GM18505 (cell line): ENCODE measurements around the gene CFH.
"Not testable (repeated sequence)": the region's sequence is repeated elsewhere in the genome, so short reads cannot be mapped to it uniquely, and the experiment has no call there.

Experiments
- ATAC-seq: cut with Tn5 transposase; IDR thresholded peaks from one replicate; pipeline ENCODE4 v1.9.1; 2021; ENCODE audit not compliant: unreplicated experiment
- POLR2A ChIP-seq: IDR thresholded peaks from 4 replicates; pipeline ENCODE4 v1.6.1; 2011; ENCODE audit warnings: borderline replicate concordance; ENCODE audit not compliant: insufficient read depth, insufficient read length; ENCODE audit errors: extremely low read depth

Gene CFH

DNA sequence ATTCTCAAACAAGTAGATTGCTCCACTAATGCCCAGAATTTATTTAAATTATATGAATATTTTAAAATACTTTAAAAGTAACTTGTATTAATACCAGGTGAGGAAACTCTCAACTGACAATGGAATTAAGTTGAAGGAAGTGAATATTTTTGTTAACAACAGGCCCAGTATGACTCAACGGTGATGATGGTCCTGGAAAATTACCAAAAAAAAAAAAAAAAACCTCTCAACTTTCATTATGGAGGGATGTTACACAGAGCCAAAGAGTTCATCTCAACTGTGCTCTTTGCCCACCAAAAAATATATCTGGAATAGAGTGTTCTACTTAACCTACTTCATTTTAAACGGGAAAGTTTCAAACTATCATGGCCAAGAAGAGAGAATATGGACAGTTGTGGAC lies 28.3 kb downstream of the CFH start:
- no peak for TF ChIP-seq POLR2A
- no peak for ATAC-seq

DNA sequence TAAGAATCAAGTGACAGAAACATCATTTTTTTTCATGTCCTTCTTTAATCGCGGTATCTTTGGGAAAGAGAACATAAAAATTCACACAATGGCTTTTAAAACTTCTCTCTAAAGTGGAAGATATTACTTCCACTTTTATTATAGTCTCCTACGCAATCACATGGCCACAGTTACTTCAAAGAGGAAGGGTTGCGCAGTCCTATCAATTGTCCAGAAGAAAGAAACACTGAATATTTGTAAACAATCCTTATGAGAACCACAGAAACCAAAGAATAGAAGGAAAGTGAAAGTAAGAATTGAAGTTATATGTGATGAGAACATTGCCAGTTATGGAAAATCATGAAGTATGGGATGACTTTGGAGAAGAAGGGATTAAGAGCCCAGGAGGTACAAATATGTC lies 32.6 kb downstream of the CFH start:
- TF ChIP-seq POLR2A: no peak
- ATAC-seq: no peak

- ATAC-seq: no peak
- no peak for TF ChIP-seq POLR2A
Observed at GRCh38 chr1:196685506-196685905, 33.7 kb downstream of the CFH start.

DNA sequence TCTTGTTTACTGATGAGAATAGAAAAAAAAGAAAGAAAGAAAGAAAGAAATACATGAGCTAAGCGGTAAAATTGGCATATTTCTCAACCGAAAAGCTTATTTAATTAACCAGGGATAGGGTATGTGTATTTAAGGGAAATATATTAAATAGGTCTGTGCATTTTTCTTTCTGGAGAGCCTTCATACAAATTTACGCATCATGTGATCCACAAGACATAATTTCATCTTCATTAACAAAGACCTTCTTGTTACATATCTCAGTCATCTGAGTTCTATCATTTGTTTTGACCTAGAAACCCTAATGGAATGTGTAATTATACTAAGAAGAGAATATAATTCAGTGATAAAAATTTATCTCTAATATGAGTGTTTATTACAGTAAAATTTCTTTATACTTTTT lies 37.2 kb downstream of the CFH start:
- no peak for TF ChIP-seq POLR2A

DNA sequence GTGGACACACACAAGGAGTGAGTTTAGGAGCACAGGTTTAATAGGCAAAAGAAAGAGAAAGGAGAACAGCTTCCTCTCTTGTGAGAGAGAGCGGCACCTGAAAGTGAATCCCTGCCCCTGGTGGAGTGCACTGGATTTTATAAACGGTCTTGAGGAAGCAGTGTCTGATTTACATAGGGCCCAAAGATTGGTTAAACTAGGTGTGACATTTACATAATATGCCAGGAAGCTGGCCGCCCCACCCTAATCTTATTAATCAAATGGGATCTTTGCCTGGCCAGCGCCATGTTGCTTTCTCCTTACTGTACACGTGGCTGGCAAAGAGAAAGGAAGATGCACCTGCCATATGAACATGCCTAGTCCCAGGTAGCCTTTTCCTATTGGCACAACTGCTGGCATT lies 38.7 kb downstream of the CFH start:
- no peak for TF ChIP-seq POLR2A
- ATAC-seq: no peak

More for the DNA sequence above, 37.2 kb downstream of the CFH start:
- ATAC-seq: no peak

GRCh38 chr1:196698993-196699392 lies 47.1 kb downstream of the CFH start:
- ATAC-seq: no peak
- no peak for TF ChIP-seq POLR2A

DNA sequence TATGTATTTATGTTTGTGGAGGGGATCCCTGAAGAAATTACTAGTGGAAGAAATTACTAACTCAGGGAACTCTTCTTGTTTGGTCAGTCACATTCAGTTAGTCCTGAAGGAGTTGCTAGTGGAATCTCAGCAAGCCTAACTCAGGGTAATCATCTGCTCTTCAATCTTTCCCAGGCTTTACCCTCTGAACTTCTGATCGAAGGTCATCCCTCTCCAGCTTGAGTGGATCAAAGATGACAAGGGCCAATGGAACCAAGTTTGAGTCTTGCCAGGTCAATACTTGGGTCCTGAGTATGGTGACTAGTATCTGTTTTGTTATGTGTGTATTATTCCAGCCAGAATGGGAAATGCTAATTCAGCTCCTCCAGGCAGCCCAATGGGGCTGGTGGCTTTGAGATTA lies 49.3 kb downstream of the CFH start:
- TF ChIP-seq POLR2A: no peak
- ATAC-seq: no peak

DNA sequence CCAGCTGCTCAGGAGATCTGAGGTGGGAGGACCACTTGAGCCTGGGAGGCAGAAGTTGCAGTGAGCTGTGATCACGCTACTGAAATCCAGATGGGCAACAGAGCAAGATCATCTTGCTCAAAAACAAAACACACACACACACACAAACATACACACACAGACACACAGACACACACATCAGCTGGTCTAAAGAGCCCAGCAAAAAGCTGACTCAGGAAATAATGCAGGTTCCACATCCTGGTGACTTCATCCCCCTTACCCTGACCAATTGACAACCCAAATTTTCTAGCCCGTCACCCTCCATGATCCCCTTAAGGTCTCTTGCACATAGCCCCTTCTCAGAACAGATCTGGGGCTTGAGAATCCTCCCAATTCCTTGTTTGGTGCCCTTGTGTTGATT lies 58.0 kb downstream of the CFH start:
- not testable (repeated sequence) for ATAC-seq

DNA sequence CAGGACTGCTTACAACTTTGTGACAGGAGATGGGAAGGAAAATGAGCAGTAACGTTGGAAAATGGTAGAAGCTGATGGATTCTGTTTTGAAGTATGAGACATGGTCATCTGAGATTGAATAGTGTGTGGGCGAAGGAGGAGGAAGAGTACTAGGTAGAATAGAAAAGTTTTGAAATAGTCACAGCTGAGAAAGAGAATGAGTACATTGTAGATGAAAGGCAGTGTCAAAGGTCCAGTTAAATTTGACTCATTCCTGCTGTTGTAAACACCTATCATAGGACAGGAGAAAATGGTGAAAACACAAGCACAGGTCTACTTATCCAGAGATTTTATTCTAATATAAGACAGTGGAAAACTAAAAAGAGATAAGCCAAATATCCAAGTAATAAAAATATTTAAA lies 66.0 kb downstream of the CFH start:
- no peak for TF ChIP-seq POLR2A
- no peak for ATAC-seq

- ATAC-seq: peak; percentile 94
Observed at GRCh38 chr1:196723325-196724185, 71.7 kb downstream of the CFH start.

DNA sequence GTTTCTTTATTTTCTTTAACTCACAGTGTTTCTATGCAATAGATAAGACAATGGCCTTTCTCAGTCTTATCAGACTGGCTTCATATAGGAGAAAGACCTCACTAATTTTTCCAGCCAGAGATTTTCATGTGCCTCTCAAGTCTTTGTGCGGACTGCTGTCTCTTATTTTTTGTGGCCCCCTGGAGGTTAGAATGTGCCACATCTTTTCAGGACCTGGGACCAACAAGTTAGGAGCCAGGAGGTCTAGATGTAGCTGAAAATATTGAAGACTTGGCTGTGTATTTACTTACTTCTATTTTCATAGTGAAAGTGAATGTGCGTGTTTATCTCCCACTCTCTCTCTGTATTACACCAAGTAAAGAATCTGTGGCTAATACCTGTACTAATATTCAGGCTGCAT lies 80.7 kb downstream of the CFH start:
- ATAC-seq: no peak
- TF ChIP-seq POLR2A: no peak

More at GRCh38 chr1:196723325-196724185, 71.7 kb downstream of the CFH start:
- no peak for TF ChIP-seq POLR2A

DNA sequence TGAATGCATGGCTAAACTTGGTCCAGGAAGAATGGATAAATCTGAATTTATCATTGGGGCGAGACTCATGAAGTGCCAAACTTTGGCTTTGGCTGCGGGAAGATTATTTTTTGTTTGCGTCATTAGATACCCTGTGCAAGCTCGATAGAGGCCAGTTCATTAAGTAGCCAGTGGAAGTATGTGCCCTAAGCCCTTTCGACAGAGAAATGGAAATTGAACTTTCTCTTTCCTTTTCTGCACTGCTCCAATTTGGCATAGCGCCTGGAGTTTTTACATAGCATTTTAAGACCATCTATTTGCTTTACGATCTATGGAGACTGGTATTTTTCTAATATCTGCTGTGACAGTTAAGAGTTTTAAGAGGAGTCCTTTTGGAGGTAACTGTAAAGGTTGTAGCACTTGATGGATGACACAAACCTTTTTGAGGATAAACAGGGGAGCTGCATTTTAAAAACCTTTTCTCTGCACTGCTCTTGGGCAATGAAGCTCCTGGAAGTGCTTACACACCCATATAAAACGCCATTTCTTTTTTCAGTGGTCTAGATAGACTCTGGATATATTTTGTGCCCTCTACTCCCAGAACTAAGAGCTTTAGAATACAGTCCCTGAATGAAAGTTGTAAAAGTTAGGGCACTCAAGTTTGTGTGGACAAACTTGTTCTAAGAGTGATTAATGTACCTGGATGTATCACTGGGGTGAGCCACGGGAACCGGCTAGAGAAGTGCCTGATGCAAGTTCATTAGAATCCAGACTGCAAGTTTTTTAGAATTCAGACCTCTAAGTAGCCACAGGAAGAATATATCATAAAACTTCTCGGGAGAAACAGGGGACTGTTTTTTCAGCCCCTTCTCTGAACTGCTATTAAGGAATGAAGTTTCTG lies 81.5 kb downstream of the CFH start:
- no peak for ATAC-seq
- TF ChIP-seq POLR2A: no peak

DNA sequence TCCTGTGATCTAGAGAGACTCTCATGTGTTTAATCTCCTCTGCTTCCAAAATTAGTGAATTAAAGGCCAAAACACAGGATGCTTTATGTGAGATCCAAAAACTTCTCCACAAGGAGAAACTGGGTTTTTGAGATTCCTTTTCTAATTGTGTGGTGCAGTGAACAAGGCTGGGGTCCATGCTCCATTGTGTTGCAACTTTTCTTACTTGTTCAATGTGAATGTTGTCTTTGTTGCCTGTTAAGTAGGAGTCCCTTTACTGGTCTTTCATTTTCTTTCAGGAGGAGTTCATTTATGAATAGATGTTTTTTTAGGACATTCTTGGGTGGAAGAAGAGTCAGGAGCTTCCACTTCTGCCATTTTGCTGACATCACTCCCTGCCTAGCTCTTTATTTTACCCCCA lies 82.2 kb downstream of the CFH start:
- ATAC-seq: no peak
- no peak for TF ChIP-seq POLR2A

- ATAC-seq: no peak
- TF ChIP-seq POLR2A: no peak
Observed at GRCh38 chr1:196734460-196734859, 82.6 kb downstream of the CFH start.
